Measurements from ENCODE around the gene SOX5.
"Not testable (repeated sequence)": the region's sequence is repeated elsewhere in the genome, so short reads cannot be mapped to it uniquely, and the experiment has no call there.

DNA sequence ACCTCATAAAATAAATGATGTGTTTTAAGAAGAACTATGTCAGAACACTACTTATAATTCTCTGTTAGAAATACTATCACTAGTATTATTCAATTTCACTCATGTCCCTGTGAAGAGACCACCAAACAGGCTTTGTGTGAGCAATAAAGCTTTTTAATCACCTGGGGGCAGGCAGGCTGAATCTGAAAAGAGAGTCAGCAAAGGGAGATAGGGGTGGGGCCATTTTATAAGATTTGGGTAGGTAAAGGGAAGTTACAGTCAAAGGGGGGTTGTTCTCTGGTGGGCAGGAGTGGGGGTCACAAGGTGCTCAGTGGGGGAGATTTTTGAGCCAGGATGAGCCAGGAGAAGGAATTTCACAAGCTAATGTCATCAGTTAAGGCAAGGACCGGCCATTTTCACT lies 443.7 kb downstream of the SOX5 start:
- TF ChIP-seq POLR2A (IDR thresholded peaks at IDR 0.05): not testable (repeated sequence)
- TF ChIP-seq, protein P1, sequence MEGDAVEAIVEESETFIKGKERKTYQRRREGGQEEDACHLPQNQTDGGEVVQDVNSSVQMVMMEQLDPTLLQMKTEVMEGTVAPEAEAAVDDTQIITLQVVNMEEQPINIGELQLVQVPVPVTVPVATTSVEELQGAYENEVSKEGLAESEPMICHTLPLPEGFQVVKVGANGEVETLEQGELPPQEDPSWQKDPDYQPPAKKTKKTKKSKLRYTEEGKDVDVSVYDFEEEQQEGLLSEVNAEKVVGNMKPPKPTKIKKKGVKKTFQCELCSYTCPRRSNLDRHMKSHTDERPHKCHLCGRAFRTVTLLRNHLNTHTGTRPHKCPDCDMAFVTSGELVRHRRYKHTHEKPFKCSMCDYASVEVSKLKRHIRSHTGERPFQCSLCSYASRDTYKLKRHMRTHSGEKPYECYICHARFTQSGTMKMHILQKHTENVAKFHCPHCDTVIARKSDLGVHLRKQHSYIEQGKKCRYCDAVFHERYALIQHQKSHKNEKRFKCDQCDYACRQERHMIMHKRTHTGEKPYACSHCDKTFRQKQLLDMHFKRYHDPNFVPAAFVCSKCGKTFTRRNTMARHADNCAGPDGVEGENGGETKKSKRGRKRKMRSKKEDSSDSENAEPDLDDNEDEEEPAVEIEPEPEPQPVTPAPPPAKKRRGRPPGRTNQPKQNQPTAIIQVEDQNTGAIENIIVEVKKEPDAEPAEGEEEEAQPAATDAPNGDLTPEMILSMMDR (IDR thresholded peaks at IDR 0.05): not testable (repeated sequence)
